GM06990 (cell line): Measurements from ENCODE around the gene LOXL4.

Experiments used
- DNase-seq: peaks from one replicate; pipeline ENCODE4 v3.0.0-alpha.2; 2011; ENCODE audit not compliant: insufficient read length; ENCODE audit errors: extremely low read depth
- H3K27me3 ChIP-seq: replicated peaks from 2 replicates; pipeline ENCODE4 v1.6.0; 2011; ENCODE audit warnings: low read length; ENCODE audit not compliant: control insufficient read depth, insufficient read depth
- H3K36me3 ChIP-seq: 2 replicates; pipeline ENCODE4 v1.5.1; 2011; ENCODE audit warnings: low read length; ENCODE audit not compliant: control insufficient read depth, insufficient read depth
- H3K4me3 ChIP-seq: replicated peaks from 2 replicates; pipeline ENCODE4 v1.5.1; 2011; ENCODE audit warnings: low read depth, mild to moderate bottlenecking, control low read depth, low read length
- TF ChIP-seq, protein P1 (sequence below): IDR thresholded peaks from 2 replicates; pipeline ENCODE4 v1.5.1; 2011; ENCODE audit warnings: low read length, control low read depth, mild to moderate bottlenecking, inconsistent platforms; ENCODE audit not compliant: insufficient read depth, poor library complexity, severe bottlenecking

LOXL4 gene

DNA sequence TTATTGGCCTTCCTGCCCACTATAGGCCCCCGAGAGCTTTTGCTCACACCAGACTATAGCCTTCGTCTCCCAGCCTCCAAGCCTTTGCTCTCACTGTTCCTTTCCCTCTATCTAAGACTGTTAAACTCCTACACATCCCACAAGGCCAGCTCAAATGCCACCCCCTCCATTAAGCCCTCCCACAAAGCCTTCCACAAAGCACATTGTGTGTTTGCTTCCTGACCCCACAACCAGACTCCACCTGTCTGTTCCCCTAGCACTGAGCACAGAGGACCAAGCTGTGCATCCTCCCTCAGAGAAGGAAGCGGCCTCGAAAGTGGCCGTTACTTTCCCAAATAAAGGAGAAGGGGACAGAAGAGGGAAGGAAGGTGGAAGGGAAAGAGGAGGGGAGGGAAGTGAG, 1.3 kb downstream of the LOXL4 start:
- Histone ChIP-seq H3K4me3 (no peak overlapping the region), H3K27me3 (peaks cover 2% of the 10 kb centered on the region; the same call in 1 of the 2 replicates), H3K36me3 (no peaks in the 10 kb centered on the region)
- DNase-seq: no peak
- TF ChIP-seq, protein P1, sequence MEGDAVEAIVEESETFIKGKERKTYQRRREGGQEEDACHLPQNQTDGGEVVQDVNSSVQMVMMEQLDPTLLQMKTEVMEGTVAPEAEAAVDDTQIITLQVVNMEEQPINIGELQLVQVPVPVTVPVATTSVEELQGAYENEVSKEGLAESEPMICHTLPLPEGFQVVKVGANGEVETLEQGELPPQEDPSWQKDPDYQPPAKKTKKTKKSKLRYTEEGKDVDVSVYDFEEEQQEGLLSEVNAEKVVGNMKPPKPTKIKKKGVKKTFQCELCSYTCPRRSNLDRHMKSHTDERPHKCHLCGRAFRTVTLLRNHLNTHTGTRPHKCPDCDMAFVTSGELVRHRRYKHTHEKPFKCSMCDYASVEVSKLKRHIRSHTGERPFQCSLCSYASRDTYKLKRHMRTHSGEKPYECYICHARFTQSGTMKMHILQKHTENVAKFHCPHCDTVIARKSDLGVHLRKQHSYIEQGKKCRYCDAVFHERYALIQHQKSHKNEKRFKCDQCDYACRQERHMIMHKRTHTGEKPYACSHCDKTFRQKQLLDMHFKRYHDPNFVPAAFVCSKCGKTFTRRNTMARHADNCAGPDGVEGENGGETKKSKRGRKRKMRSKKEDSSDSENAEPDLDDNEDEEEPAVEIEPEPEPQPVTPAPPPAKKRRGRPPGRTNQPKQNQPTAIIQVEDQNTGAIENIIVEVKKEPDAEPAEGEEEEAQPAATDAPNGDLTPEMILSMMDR: no peak

DNA sequence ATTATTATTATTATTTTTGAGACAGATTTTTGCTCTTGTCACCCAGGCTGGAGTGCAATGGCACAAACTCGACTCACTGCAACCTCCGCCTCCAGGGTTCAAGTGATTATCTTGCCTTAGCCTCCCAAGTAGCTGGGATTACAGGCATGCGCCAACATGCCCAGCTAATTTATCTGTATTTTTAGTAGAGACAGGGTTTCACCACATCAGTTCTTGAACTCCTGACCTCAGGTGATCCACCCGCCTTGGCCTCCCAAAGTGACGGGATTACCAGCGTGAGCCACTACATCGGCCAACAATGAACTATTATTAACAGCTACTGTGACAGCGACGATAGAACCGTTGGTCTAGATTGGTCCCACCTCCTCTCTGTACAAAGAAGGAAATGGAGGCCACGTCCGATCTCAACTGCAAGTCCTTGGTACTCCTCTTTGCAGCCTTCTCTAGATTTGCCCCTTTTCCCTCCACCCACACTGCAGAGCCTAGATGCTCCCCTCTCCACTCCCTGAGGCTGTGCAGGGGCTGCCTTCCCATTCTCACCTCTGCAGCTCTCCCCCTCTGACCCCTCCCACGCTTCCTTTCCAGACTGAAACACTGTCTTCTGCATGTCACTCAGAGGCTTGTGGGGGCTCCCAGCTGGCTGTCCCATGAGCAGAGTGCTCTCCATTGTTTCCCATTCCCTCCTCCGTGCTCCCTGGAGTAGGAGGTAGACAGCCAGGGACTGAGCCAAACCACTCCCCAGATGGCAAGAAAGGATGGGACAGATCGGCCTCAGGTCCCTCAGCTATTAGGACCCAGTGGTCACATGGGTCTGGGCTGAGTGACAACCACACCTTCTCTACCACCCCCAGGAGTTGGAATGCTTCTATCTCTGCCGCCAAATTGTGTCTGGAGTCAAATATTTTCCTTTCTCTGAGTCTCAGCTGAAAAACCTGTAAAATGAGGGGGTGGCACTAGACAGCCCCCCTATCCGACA, 2.3 kb downstream of the LOXL4 start:
- Histone ChIP-seq H3K27me3 (no peaks in the 10 kb centered on the region; the same call in 1 of the 2 replicates), H3K36me3 (no peaks in the 10 kb centered on the region), H3K4me3 (no peak overlapping the region)
- TF ChIP-seq, protein P1: no peak
- DNase-seq: no peak

DNA sequence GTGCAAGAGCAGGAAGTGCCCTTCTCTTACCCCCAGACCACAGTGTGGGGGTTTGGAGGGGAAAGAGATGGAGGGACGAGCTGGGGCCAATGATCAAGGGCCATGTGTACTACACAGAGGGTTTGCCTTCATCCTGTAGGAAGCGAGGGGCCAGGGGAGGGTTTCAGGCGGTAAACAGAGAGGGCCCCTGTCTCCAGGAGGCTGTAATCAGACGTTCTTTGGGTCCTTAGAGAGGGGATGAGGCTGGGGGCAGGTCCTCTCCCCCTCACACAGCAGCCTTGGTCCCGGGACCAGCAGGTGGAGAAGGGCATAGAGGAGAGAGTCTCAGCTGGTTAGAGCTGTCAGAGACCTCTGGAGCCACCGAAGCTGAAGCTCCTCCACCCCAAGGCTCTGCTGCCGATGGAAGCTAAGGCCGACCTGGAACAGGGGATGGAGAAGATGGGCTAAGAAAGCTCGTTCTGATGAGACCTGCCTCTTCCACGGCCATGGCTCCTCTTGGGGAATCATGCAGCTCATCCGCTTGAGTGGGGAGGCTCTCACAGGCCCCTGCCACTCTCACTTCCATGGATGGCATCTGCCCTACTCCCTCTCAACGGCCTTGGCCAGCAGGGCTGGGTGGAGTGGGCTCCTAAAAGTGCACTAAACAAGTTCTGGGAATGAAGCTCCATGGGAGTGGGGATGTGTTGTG, 3.5 kb downstream of the LOXL4 start:
- Histone ChIP-seq H3K36me3 (no peaks in the 10 kb centered on the region), H3K27me3 (no peaks in the 10 kb centered on the region), H3K4me3 (no peak overlapping the region)
- no peak for DNase-seq
- TF ChIP-seq, protein P1: no peak

DNA sequence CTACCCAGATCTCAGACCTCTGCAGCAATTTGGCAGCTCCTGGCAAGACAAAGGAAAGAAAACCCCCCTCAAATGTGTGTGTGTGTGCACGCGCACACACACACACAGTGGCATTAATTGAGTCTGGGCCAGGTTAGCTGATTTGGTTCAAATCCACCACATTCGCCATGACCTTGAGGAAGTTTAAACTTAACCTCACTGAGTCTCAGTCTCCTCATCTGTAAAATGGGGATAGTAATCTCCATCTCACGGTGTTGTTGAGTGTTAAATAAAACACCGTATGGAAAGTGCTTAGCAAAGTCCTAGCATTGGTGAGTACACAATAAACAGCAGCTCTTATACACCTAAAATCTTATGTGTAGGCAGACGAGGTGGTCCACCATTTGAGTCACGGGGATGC, 4.9 kb downstream of the LOXL4 start:
- no peak for DNase-seq
- TF ChIP-seq, protein P1: no peak
- Histone ChIP-seq H3K36me3 (no peaks in the 10 kb centered on the region), H3K27me3 (no peaks in the 10 kb centered on the region), H3K4me3 (no peak overlapping the region)

DNA sequence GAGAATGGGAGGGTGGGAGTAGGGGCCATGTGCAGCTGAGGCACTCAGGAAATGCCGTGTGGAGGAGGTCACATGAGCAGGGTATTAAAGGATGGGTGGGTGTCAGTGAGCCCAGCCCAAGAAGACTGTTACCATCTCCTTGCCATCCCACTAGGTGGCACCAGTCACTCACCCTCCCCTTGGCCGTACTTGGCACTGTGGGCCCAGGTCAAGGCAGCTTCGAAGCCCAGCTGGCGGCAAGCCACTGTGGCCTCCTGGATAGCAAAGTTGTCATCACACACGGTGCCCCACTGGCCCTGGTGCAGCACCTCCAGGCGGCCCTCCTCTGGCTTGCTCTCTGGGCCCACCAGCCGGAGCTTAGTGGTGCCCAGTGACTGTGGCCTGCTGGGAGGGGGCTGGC, 5.4 kb downstream of the LOXL4 start:
- H3K27me3 ChIP-seq: no peaks in the 10 kb centered on the region
- DNase-seq: no peak
- H3K4me3 ChIP-seq: no peak overlapping the region
- TF ChIP-seq, protein P1: peak; percentile 55
- no peaks in the 10 kb centered on the region; the same call in 1 of the 2 replicates for H3K36me3 ChIP-seq
